ENCODE results near the gene SLC23A2. TPM values are rescaled to one million over a fixed set of nuclear protein-coding genes. Genes with fewer than 3 reads are reported as not detected.
"Not testable (repeated sequence)": the region's sequence is repeated elsewhere in the genome, so short reads cannot be mapped to it uniquely, and the experiment has no call there.

Gene SLC23A2
- total RNA-seq, 2 experiments from 2014 or later = 16.0 to 16.2 TPM

DNA sequence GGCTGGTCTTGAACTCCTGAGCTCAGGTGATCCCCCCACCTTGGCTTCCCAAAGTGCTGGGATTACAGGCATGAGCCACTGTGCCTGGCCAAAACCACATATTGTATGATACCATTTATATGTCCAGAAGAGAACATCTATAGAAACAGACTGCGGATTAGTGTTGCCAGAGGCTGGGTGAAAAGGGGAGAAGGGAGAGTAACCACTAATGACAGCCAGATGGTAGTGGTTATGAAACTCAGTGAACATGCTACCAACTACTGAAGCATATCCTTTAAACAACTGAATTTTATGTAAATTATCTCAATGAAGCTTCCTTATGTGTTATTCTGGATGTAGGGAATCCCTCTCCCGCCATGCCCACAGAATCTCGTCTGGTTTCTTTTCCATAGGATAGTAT lies 15.7 kb downstream of the SLC23A2 start:
- no peak for DNase-seq
- intact Hi-C loops (cut with micrococcal nuclease) = no loop called here
- CTCF ChIA-PET = no interaction called here
- ATAC-seq = no peak
- TF ChIP-seq, protein P1, sequence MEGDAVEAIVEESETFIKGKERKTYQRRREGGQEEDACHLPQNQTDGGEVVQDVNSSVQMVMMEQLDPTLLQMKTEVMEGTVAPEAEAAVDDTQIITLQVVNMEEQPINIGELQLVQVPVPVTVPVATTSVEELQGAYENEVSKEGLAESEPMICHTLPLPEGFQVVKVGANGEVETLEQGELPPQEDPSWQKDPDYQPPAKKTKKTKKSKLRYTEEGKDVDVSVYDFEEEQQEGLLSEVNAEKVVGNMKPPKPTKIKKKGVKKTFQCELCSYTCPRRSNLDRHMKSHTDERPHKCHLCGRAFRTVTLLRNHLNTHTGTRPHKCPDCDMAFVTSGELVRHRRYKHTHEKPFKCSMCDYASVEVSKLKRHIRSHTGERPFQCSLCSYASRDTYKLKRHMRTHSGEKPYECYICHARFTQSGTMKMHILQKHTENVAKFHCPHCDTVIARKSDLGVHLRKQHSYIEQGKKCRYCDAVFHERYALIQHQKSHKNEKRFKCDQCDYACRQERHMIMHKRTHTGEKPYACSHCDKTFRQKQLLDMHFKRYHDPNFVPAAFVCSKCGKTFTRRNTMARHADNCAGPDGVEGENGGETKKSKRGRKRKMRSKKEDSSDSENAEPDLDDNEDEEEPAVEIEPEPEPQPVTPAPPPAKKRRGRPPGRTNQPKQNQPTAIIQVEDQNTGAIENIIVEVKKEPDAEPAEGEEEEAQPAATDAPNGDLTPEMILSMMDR (IDR thresholded peaks at IDR 0.05) = no peak
- Mint-ChIP-seq H3K4me3 (no peak overlapping the region), H3K27ac (no peak overlapping the region), H3K9me3 (no peaks in the 10 kb centered on the region), H3K27me3 (no peaks in the 10 kb centered on the region), H3K4me1 (ENCODE audit: low read depth) (peaks cover 40% of the 10 kb centered on the region), H3K36me3 (ENCODE audit: low read depth) (peaks cover 8% of the 10 kb centered on the region)
- POLR2A ChIA-PET = interaction anchor here (2.0 kb wide), 1 partner anchor 14 kb away, joined by 4 read pairs; no protein-coding TSS in a partner anchor

DNA sequence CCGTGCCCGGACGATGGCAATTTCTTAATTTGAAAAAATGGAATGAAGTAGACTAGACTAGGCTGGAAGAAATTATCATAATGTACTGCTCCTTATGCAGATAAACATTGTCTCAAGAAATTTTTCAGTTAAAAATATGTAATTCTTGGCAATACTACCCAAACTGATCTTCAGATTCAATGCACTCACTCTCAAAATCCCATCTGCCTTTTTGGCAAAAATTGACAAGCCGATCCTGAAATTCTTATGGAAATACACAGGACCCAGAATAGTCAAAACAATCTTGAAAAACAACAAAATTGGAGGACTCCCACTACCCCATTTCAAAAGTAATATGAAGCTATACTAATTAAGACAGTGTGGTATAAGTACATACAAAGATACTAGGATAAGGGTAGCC lies 19.0 kb downstream of the SLC23A2 start:
- Mint-ChIP-seq H3K4me1 (ENCODE audit: low read depth) (peaks cover 32% of the 10 kb centered on the region), H3K4me3 (no peak overlapping the region), H3K36me3 (ENCODE audit: low read depth) (peaks cover 8% of the 10 kb centered on the region), H3K27me3 (no peaks in the 10 kb centered on the region), H3K27ac (no peak overlapping the region), H3K9me3 (no peaks in the 10 kb centered on the region)
- ChIA-PET POLR2A (no interaction called here), CTCF (interaction anchor here (2.7 kb wide), 1 partner anchor 223 kb away, joined by 7 read pairs; no protein-coding TSS in a partner anchor)
- intact Hi-C loops (cut with micrococcal nuclease) = no loop called here
- ATAC-seq = no peak
- no peak for DNase-seq
- TF ChIP-seq, protein P1 (IDR thresholded peaks at IDR 0.05) = no peak

GRCh38 chr20:4979841-4980410 lies 21.4 kb downstream of the SLC23A2 start:
- CTCF ChIA-PET = interaction anchor here (1.3 to 2.7 kb wide), 3 partner anchors 24 to 239 kb away, joined by 4 to 7 read pairs (median 7); no protein-coding TSS in a partner anchor
- TF ChIP-seq, protein P1 (IDR thresholded peaks at IDR 0.05) = no peak
- Mint-ChIP-seq H3K27ac (no peak overlapping the region), H3K4me3 (no peak overlapping the region), H3K27me3 (no peaks in the 10 kb centered on the region), H3K36me3 (ENCODE audit: low read depth) (peaks cover 1% of the 10 kb centered on the region), H3K4me1 (ENCODE audit: low read depth) (peaks cover 20% of the 10 kb centered on the region), H3K9me3 (no peaks in the 10 kb centered on the region)
- POLR2A ChIA-PET = no interaction called here
- DNase-seq = no peak
- intact Hi-C loops (cut with micrococcal nuclease) = no loop called here
- no peak for ATAC-seq

DNA sequence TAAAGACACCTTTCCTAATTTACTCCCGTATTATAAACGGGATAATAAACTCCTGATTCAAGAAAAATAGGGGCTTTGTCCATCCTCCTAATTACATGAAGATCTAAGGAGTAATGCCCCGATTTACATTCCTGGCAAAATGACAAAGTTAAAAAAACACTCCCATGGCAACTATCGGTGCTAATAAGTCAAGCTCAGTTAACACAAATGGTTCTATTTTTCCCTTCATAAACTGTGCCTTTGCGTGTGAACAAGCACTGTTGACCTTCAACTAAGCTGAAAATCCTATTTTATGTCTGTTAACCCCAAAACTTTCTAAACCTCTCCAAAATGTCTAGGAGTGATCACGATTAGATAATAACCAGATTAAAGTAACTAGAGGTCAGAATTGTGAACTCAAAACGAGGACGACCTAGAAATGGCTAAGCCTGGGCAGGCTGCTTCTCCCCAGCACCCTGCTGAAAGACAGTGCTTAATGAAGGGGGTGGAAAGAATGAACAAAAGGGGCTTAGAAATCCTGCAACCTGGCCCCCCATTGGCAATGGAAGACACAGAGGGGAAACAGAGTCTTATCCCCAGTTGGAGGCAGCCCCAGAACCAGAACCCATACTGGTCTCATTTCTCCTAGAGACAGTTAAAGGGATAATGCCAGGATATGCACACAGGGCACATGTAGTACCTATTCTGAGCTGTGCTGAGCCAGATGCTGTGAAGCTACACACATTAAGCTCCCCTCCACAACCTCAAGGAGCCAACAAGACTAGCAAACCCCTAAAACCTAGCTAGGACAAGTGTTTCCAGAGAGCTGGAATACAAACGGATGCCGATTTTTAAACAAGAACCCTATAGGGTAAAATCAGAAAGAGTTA lies 23.0 kb downstream of the SLC23A2 start:
- Mint-ChIP-seq H3K36me3 (ENCODE audit: low read depth) (peaks cover 1% of the 10 kb centered on the region), H3K9me3 (no peaks in the 10 kb centered on the region), H3K27me3 (no peaks in the 10 kb centered on the region), H3K27ac (no peak overlapping the region), H3K4me3 (no peak overlapping the region), H3K4me1 (ENCODE audit: low read depth) (peaks cover 29% of the 10 kb centered on the region)
- TF ChIP-seq, protein P1 (IDR thresholded peaks at IDR 0.05) = no peak
- CTCF ChIA-PET = interaction anchor here (1.0 to 1.5 kb wide), 2 partner anchors 22 to 123 kb away, joined by 3 to 4 read pairs; no protein-coding TSS in a partner anchor
- ATAC-seq = no peak
- intact Hi-C loops (cut with micrococcal nuclease) = no loop called here
- POLR2A ChIA-PET = no interaction called here
- DNase-seq = no peak

GRCh38 chr20:4976014-4976413 lies 25.3 kb downstream of the SLC23A2 start:
- CTCF ChIA-PET; ATAC-seq; H3K27me3 Mint-ChIP-seq; H3K9me3 Mint-ChIP-seq; H3K4me3 Mint-ChIP-seq; DNase-seq; H3K36me3 Mint-ChIP-seq (ENCODE audit: low read depth); intact Hi-C loops (cut with micrococcal nuclease); H3K27ac Mint-ChIP-seq; POLR2A ChIA-PET: not testable (repeated sequence)
- peaks cover 28% of the 10 kb centered on the region for H3K4me1 Mint-ChIP-seq (ENCODE audit: low read depth)
